ENCODE measurements around the gene DCLK1.

- TF ChIP-seq POLR2A (IDR thresholded peaks at IDR 0.05): no peak
- TF ChIP-seq CTCF (IDR thresholded peaks at IDR 0.05): no peak
- no peak for TF ChIP-seq POLR2AphosphoS5 (IDR thresholded peaks at IDR 0.05)
Measured at GRCh38 chr13:35724446-35724845, 406.7 kb downstream of the DCLK1 start.
